GM19452 (cell line): ENCODE measurements around the gene TMEM138.

Experiments used
- ATAC-seq: cut with Tn5 transposase; IDR thresholded peaks from one replicate; pipeline ENCODE4 v1.9.1; 2021; ENCODE audit not compliant: unreplicated experiment

Gene TMEM138

GRCh38 chr11:61361741-61362541 lies at the start of gene TMEM138, which contains the start of gene CYB561A3:
Gene TMEM138 (plus strand): TSS chr11:61362374. CDS start chr11:61364391, 2,017 bp downstream.
Gene CYB561A3 (minus strand): TSS chr11:61361882. CDS start chr11:61356713, 5,169 bp downstream.
- peak; percentile 79 for ATAC-seq

- ATAC-seq, result no peak
These were observed 46.9 kb upstream of the TMEM138 start for GRCh38 chr11:61315260-61315659.

GRCh38 chr11:61325649-61326414 lies 36.3 kb upstream of the TMEM138 start:
- no peak for ATAC-seq

DNA sequence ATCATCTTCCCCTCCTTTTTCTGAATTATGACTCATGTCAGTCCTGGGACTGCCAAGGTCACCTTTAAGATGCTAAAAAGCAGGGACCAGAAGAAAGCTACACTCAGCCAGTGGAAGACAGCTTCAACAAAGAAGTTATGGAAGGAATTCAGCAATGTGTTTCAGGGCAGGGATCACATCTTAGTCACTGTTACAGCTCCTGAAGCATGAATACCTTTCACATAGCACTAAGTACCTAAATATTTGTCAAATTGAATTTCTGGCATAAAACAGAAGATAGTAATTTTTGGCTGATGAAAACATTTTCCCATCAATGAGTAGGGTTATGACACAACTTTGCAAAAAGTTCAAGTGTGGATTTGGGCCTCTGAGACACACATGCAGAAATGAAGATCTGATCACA lies 34.5 kb upstream of the TMEM138 start:
- no peak for ATAC-seq

GRCh38 chr11:61328351-61328750 lies 33.8 kb upstream of the TMEM138 start:
- no peak for ATAC-seq

DNA sequence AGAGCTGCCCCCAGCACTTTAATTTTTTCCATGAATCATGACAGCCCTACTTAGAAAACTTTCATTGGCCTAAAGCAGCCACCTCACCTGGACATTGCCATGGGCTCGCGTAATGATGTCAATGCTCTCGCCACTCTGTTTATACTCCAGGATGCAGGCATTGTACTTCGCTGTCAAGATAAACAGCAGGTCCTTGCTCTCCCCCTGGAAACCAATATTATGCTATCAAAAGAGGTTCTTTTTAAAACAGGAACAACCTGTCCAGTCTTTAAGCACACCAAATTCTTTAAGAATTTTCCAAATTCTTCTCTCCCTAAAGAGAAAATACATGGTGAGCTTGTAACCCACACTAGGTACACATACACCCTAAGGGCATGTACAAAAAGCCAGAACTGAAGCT lies 32.3 kb upstream of the TMEM138 start:
- no peak for ATAC-seq

DNA sequence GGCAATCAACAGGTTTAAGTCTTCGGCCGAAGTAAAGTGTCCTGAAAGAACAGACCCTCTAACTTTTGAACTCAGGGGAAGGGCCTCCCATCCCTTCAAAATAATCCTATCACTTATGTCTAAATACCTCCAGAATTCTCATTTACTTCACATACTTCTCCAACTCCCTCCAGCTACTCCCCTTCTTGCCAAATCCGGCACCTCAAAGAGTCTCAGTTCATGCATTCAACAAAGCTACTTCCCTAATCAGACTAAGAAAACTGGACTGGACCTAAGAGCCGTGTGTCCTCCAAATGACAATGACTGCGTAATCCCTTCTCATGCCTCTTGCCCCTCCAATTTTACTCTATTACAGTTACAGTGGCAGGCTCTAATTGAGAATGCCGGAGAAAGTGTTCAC lies 30.5 kb upstream of the TMEM138 start:
- no peak for ATAC-seq

DNA sequence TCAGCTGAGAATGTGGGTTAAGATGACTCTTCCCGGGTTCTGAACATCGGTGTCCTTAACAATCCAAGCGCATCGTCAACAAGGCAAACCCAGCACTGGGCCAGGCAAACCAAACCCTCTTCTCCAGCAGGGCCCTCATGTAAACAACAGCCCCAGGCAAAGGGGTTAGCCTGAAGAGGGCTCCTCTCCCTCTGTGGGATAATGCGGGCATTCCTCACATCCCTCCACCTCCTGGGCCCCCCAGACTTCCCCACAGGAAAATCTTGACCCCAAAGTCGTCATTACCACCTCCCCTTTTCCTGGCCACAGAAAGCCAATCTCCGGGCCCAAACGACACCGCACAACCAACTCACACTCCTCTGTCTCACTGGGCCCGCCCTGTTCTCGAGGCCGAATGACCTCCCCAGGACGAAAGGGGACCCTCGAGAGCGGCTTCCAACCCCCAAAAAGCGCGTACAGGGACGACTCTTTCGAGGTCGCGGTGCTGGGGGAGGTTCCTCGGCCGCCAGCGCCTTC lies 29.8 kb upstream of the TMEM138 start:
- no peak for ATAC-seq

DNA sequence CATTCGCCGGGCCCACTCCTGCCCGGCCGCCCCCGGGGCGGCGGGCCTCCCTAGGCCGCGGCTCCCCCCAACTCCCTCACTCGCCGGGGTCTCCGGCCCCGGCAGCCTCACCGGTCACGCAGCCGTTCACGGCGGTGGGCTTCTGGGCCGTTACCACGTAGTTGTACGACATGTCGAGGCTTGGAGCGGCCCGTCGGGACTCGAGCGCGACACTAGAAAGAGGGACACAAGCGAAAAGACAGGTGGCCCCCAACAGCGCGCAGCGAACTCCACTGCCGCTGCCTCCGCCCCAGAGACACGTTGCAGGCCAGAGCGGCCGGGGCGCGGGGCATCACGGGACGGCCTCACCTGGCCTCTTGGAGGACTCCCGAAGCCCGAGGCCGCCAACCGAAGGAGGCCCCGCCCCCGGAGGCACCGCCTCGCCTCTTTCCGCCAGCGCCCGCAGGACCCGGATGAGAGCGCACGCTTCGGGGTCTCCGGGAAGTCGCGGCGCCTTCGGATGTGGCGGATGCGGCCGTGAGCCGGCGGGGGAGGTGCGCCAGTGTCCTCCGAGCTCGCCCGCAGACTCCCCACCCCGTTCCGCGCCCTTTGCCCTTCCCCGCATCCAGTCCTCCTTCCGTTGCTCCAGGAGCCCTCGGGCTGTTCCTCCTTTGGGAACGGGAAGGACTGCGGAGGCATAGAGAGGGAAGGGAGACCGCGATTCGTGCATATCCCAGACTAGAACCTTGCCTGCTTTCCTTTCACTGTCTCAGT lies 29.2 kb upstream of the TMEM138 start, which contains the start of the genes DDB1 and TKFC:
DDB1 (minus strand) TSS at position 309 of the 753 bp plus-strand sequence; CDS start at position 172, 137 bp downstream.
TKFC (plus strand) TSS at position 432 of the 753 bp plus-strand sequence. CDS start 1,501 bp downstream, outside the sequence.
- ATAC-seq, result peak; percentile 82

GRCh38 chr11:61333550-61334433 lies 28.4 kb upstream of the TMEM138 start:
- ATAC-seq, result no peak

DNA sequence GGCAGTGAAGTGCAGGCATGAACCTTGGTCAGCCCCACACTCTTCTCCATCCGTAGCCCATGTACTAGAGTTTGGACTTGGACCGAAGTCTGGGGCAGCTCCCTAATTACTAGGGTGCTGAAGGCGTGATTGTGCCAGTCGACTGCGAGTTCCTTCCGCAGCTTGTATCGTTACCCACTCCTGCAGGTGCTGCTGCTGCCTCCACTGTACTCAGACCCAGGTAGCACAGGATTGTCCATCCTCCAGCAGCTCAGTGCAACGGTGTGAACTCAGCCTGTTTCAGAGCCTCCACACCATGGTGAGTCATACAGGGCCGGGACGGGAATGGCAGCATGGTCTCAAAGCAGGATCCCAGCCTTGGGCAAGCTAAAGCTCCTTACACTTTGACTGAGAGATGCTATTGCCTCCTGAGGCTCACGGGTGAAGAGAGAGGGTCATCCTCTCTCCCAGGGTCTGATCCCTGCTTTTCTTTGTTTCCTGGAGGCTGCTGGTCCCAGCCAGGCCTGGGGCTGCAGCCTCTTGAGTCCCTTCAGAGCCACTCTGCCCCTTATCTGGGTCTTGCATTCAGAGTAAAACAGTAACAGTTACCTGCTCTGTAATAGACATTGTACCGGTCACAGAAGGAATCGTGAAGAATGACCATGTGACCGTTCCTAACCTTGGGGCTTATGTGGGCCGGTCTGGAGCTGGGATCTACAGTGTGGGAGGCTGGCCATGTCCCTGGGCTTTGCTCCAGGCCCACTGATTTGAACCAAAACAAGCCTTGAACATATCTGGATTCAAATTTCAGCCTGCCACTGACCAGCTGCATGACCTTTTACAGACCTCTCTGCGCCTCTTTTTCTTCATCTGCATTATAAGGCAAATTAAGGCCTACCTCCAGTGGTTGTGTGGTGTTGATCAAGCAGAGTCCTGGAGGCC lies 27.5 kb upstream of the TMEM138 start:
- ATAC-seq, result no peak

GRCh38 chr11:61335355-61335710 lies 26.8 kb upstream of the TMEM138 start:
- ATAC-seq, result no peak

- ATAC-seq, result peak; percentile 61
These were observed 25.8 kb upstream of the TMEM138 start for GRCh38 chr11:61336171-61336935.

GRCh38 chr11:61337706-61338470 lies 24.3 kb upstream of the TMEM138 start:
- ATAC-seq, result no peak

- ATAC-seq, result no peak
These were observed 23.2 kb upstream of the TMEM138 start for GRCh38 chr11:61338783-61339489.

DNA sequence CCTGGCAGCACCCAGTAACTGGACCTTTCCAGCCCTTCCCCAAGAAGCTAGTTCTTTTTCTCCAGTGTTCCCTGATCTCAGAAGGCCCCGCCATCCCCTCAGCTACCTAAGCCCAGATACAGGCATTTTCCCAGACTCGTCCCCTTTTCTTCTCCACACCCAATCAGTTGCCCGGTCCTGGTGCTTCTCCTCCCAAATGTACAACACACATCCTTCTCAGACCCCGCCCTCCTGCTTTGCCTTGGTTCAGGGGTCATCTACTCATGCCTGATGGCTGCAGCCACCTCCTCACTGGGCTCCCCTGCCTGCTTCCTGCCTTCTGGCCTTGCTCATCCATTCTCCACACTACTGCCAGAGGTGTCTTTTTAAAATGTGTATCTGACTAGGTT lies 22.7 kb upstream of the TMEM138 start:
- no peak for ATAC-seq

DNA sequence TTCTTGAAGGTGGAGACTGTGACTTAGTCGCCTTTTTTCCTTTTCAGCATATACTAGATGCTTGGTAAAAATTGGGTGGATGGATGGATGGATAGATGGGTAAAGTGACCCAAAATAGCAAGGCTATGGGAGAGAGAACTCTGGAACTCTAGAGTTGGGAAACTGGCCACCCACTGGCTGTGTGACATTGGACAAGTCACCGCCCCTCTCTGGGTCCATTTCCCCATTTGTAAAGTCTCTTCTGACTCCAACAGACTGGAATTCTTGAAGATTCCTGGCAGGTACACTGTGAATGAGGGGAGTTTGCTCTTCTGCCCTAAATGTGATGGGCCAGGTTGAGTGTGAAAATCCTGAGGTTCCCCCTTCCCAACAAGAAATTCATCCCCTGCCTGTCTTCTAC lies 21.2 kb upstream of the TMEM138 start:
- no peak for ATAC-seq
